ENCODE results near the gene MSANTD1.

DNA sequence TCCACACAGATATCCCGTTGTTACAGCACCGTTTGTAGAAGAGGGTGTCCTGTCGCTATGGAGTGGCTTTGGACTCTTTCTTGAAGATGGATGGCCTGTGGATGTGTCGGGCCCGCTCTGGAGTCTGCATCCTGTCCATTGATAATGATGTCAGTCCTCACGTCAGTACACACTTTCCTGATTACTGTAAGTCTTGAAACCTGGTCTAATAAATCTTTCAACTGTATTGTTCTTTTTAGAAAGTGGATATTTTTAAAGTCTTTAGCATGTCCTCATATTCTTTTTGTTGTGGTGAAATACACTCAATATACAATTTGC is 14.9 kb downstream of the MSANTD1 start:
- TF ChIP-seq, protein P1, sequence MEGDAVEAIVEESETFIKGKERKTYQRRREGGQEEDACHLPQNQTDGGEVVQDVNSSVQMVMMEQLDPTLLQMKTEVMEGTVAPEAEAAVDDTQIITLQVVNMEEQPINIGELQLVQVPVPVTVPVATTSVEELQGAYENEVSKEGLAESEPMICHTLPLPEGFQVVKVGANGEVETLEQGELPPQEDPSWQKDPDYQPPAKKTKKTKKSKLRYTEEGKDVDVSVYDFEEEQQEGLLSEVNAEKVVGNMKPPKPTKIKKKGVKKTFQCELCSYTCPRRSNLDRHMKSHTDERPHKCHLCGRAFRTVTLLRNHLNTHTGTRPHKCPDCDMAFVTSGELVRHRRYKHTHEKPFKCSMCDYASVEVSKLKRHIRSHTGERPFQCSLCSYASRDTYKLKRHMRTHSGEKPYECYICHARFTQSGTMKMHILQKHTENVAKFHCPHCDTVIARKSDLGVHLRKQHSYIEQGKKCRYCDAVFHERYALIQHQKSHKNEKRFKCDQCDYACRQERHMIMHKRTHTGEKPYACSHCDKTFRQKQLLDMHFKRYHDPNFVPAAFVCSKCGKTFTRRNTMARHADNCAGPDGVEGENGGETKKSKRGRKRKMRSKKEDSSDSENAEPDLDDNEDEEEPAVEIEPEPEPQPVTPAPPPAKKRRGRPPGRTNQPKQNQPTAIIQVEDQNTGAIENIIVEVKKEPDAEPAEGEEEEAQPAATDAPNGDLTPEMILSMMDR (IDR thresholded peaks at IDR 0.05; ENCODE audit: insufficient read depth, low read length), result no peak
- no peak for TF ChIP-seq GABPA (IDR thresholded peaks at IDR 0.05; ENCODE audit: low read depth)

Measured in HL-60 (cell line).